ENCODE results near the gene GAS2L1.

GAS2L1 gene

GRCh38 chr22:29348041-29348440 is 41.6 kb downstream of the GAS2L1 start:
- CTCF ChIA-PET = interaction anchor here (1.0 kb wide), 1 partner anchor 11 kb away, joined by 3 read pairs; no protein-coding TSS in a partner anchor
- H3K9me3 ChIP-seq (ENCODE audit: control insufficient read depth, insufficient read depth, low read depth, low read length) = no peaks in the 10 kb centered on the region
- H3K27ac ChIP-seq (ENCODE audit: extremely low read depth, low read depth, low read length) = no peak overlapping the region
- peaks cover 38 to 87% of the 10 kb centered on the region in 2 experiments for H3K36me3 ChIP-seq (ENCODE audit: control insufficient read depth in 2 of 2, insufficient read depth in 1 of 2, low read length in 2 of 2)
- POLR2A ChIA-PET = interaction anchor here (0.5 kb wide), 1 partner anchor 63 kb away, joined by 4 read pairs; no protein-coding TSS in a partner anchor
- no peak for TF ChIP-seq SETDB1 (IDR thresholded peaks at IDR 0.05; ENCODE audit: insufficient read length, low read length)
- H3K4me3 ChIP-seq (ENCODE audit: low read depth, low read length) = no peak overlapping the region
- H3K4me1 ChIP-seq (ENCODE audit: control insufficient read depth, insufficient read depth, low read length) = peaks cover 13% of the 10 kb centered on the region

- peaks cover 9% of the 10 kb centered on the region for H3K4me1 ChIP-seq (ENCODE audit: control insufficient read depth, insufficient read depth, low read length)
- POLR2A ChIA-PET = interaction anchor here (1.0 kb wide), 1 partner anchor 10 kb away, joined by 3 read pairs; no protein-coding TSS in a partner anchor
- peak; percentile 43; the same call in 1 of the 2 replicates for TF ChIP-seq ZNF600 (tag by site-specific recombination; IDR thresholded peaks at IDR 0.05)
- TF ChIP-seq REST (tag by site-specific recombination; IDR thresholded peaks at IDR 0.05) = no peak
- TF ChIP-seq ZNF239 (tag by site-specific recombination; IDR thresholded peaks at IDR 0.05) = no peak
- no peak for TF ChIP-seq ZNF394 (tag by site-specific recombination; IDR thresholded peaks at IDR 0.05; ENCODE audit: borderline replicate concordance)
- TF ChIP-seq SP7 (tag by site-specific recombination; IDR thresholded peaks at IDR 0.05) = 0 out of 2 replicates have a peak, but pooled peaks have one; percentile 19
- no peak for TF ChIP-seq ZNF624 (tag by site-specific recombination; IDR thresholded peaks at IDR 0.05)
- TF ChIP-seq ZNF138 (tag by site-specific recombination; IDR thresholded peaks at IDR 0.05; ENCODE audit: borderline replicate concordance) = no peak
- TF ChIP-seq ZNF184 (tag by site-specific recombination; IDR thresholded peaks at IDR 0.05) = no peak
- no peak for TF ChIP-seq ZNF148 (tag by site-specific recombination; IDR thresholded peaks at IDR 0.05; ENCODE audit: borderline replicate concordance)
- TF ChIP-seq ZNF211 (tag by site-specific recombination; IDR thresholded peaks at IDR 0.05; ENCODE audit: low read depth) = no peak
- TF ChIP-seq ZFP41 (tag by site-specific recombination; IDR thresholded peaks at IDR 0.05; ENCODE audit: borderline replicate concordance) = no peak
- no peak for TF ChIP-seq ZNF416 (tag by site-specific recombination; IDR thresholded peaks at IDR 0.05)
- TF ChIP-seq ZBTB10 (tag by site-specific recombination; IDR thresholded peaks at IDR 0.05) = no peak
- TF ChIP-seq WT1 (tag by site-specific recombination; IDR thresholded peaks at IDR 0.05) = peak; percentile 59; the same call in 1 of the 2 replicates
- no peak for TF ChIP-seq ZNF510 (tag by site-specific recombination; IDR thresholded peaks at IDR 0.05; ENCODE audit: insufficient replicate concordance)
- no peak for TF ChIP-seq ZNF701 (tag by site-specific recombination; IDR thresholded peaks at IDR 0.05)
- no peak for TF ChIP-seq ZNF398 (tag by site-specific recombination; IDR thresholded peaks at IDR 0.05)
- no peak for TF ChIP-seq MZF1 (tag by site-specific recombination; IDR thresholded peaks at IDR 0.05; ENCODE audit: borderline replicate concordance)
- no peak for TF ChIP-seq ZNF626 (tag by site-specific recombination; IDR thresholded peaks at IDR 0.05)
- peaks cover 38 to 87% of the 10 kb centered on the region in 2 experiments for H3K36me3 ChIP-seq (ENCODE audit: control insufficient read depth in 2 of 2, insufficient read depth in 1 of 2, low read length in 2 of 2)
- H3K9me3 ChIP-seq (ENCODE audit: control insufficient read depth, insufficient read depth, low read depth, low read length) = no peaks in the 10 kb centered on the region
- H3K27ac ChIP-seq (ENCODE audit: extremely low read depth, low read depth, low read length) = 0 out of 2 replicates have a peak overlapping the region, but pooled peaks have one; percentile 5
- CTCF ChIA-PET = interaction anchor here (0.6 kb wide), 1 partner anchor 1016 kb away, joined by 3 read pairs; no protein-coding TSS in a partner anchor
- no peak overlapping the region for H3K4me3 ChIP-seq (ENCODE audit: low read depth, low read length)
Observed at GRCh38 chr22:29348956-29349355, 42.5 kb downstream of the GAS2L1 start.

Data from HEK293 (cell line).